ENCODE data around the gene HDAC6.
A peak's percentile ranks its signal among the peaks of the same experiment; 100 is the strongest.
"Not testable (repeated sequence)": the region's sequence is repeated elsewhere in the genome, so short reads cannot be mapped to it uniquely, and the experiment has no call there.

The HDAC6 gene

DNA sequence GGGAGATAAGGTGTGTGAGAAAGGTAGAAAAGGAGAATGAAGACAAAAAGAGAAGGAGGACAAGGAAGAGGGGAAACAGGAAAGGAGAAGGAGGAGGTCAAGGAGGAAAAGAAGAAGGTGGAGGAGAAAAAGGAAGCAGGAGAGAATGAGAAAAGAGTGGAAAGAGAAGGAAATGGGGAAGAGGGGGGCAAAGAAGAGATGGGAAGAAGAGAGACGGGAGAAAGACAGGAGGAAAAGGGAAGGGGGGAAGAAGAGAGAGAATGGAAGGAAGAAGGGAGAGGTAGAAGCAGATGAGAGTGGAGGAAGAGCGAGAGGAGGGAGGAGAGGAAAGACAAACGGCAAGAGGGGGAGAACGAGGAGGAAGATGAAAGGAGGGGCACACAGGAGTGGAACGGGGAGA, 11.4 kb upstream of the HDAC6 start:
- DNase-seq: no peak

GRCh38 chrX:48791063-48791820, 10.6 kb upstream of the HDAC6 start:
- no peak for DNase-seq

- DNase-seq: no peak
Measured at GRCh38 chrX:48792219-48792618, 9.6 kb upstream of the HDAC6 start.

DNA sequence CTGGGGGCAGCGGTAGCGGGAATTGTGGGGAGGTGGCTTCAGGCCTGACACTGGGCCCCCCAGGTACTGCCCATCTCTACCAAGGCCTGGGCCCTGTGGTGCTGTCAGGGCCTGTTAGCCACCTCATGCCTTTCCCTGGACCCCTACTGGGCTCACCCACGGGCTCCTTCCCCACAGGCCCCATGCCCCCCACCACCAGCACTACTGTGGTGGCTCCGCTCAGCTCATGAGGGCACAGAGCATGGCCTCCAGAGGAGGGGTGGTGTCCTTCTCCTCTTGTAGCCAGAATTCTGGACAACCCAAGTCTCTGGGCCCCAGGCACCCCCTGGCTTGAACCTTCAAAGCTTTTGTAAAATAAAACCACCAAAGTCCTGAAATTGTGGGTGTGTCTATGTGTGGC, 7.9 kb upstream of the HDAC6 start:
- DNase-seq: no peak

DNA sequence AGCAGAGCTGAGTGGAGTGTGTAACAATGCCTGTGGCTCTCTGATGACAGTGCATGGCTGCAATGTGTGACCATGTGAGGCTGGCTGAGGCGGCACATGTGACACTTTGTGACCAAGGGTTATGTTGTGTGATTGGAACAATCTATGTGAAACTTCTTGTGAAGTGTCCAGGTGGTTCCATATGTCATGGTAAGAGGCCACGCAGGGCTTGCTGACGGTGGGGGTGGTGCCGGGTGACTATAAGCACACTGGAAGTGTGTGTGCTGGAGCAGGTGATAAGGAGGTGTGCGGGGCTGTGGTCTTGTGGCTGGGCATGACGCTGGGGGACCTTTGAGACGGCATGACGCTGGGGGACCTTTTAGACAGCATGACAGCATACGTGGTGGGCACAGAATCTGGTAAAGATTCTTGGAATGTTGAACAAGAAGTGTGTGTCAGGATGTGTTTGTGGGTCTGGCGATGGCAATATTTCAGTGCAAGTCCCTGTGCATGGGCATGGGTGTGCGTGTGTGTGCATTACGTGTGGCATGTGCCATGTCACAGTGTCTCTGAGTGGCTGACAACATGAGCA, 7.4 kb upstream of the HDAC6 start:
- no peak for DNase-seq

- no peak for DNase-seq
Measured at GRCh38 chrX:48794911-48795515, 6.9 kb upstream of the HDAC6 start.

DNA sequence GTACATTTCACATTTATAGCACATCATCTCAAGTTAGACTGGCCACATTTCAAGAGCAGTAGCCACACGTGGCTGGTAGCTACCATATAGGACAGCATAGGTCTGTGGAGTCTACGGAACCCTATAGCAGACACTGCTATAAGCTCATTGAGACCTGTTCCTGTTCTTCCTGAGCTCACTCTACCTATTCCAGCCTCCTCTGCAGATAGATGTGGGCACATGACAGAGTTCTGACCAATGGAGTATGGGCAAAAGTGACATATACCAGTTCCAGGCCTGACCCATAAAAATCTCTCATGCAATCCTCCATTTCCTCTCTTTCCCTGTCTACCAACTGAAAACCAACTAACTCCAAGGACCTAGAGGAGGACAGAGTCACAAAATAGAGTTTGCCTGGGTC, 3.5 kb upstream of the HDAC6 start:
- DNase-seq: no peak

DNA sequence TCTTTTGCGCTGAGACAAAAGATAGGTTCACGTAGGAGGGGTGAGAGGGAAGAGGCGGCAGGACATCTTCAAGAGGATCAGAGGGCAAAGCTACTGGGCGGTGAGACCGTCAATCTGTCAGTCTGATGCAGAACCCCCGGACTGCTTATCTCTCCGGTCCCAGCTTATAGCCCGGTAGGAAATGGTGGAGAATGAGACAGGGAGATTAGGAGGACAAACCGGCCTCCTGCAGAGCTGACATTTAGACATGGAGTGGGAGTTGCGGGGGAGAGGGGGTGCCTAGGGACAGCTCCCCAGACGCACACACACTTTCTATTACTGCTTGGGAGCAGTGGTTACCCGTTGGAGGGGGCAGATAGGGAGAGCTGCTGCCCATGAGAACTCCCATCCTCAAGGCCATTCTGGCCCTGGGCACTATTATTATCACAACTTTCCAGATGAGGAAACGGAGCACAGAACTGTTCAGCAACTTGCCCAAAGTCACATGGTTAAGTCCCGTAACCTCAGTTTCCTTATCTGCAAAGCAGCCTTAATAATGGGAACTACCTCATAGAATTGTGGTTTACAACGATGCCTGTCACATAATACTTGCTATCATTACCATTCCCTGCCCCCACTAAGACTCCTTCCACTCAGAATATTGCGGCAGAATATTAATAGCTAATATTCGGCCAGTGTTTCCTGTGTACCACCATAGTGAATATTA, 1.1 kb upstream of the HDAC6 start:
- DNase-seq: no peak

DNA sequence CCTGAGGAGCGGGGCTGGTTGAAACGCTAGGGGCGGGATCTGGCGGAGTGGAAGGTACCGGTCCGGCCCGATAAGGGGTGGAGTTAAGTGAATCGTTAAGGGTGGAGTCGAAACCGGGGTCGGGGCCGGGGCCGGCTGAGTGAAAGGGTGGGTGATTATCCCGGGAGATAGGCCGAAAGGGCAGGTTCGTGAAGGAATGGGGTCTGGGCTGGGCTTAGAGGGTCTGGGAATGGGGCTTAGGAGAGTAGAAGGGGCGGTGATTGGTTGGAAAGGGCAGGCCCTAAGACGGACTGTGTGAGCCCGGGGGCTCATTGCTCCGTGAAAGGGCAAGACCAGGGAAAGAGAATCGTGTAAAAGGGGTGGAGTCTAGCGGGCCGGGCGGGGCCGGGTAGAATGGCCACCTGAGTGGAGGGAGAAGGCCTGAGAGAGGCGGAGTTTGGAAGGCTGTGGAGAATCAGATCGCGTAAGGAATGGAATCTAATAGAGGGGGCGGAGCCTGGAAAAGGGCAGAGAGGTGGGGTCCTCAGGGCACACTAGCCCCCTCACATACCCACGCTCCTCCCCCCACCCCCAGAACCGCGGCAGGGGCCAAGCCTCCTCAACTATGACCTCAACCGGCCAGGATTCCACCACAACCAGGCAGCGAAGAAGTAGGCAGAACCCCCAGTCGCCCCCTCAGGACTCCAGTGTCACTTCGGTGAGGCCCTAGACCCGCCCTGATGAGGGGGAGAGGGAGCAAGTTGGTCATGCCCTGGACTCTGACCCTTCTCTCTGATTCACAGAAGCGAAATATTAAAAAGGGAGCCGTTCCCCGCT, 430 bp downstream of the HDAC6 start:
- peak; percentile 55 for DNase-seq

DNA sequence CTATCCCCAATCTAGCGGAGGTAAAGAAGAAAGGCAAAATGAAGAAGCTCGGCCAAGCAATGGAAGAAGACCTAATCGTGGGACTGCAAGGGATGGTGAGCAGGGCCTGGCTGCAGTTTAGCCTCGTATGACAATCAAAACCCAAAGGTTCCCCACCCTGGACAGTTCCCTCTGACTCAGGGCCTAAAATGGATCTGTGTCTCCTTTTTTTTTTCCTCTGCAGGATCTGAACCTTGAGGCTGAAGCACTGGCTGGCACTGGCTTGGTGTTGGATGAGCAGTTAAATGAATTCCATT, 986 bp downstream of the HDAC6 start:
- no peak for DNase-seq

GRCh38 chrX:48806081-48806480, 4.2 kb downstream of the HDAC6 start:
- DNase-seq: no peak

- no peak for DNase-seq
Measured at GRCh38 chrX:48813644-48814043, 11.8 kb downstream of the HDAC6 start.

DNA sequence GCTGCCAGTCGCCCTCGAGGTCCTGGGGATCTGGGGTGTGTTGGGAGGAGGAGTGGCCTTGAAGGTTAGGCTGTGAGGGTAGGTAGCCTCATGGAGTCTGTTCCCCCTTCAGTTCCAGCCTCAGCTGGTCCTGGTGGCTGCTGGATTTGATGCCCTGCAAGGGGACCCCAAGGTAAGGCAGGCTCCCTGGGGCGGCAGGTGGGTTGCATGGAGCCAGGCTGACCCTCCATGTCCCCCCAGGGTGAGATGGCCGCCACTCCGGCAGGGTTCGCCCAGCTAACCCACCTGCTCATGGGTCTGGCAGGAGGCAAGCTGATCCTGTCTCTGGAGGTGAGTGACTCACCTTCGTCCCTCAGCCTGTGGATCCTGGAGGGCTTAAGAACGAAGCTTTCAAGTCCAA, 12.9 kb downstream of the HDAC6 start:
- DNase-seq: no peak

GRCh38 chrX:48815266-48815665, 13.4 kb downstream of the HDAC6 start:
- no peak for DNase-seq

DNA sequence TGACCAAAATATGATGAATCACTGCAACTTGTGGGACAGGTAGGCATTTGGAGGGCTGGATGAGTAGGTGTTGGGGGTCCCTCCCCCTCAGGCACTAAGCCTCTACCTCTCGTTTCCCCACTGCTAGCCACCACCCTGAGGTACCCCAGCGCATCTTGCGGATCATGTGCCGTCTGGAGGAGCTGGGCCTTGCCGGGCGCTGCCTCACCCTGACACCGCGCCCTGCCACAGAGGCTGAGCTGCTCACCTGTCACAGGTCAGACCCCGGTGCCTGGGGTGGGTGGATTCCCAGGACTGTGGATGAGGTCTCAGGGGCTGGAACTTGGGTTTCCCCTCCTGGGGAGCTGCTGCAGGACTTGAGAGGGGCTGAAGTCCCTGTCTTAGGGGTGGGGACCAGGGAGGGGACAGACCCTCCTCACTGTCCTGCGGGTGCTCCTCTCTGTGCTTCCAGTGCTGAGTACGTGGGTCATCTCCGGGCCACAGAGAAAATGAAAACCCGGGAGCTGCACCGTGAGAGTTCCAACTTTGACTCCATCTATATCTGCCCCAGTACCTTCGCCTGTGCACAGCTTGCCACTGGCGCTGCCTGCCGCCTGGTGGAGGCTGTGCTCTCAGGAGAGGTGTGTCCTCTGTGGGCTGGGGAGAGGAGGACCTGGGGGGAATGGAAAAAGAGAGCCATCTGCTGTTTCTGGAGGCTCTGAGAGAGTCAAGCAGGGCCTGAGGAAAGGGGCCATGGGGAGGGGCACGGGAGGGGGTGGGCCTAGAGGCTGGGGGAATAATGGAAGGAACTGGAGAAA, 14.3 kb downstream of the HDAC6 start:
- no peak for DNase-seq

- no peak for DNase-seq
Measured at GRCh38 chrX:48818098-48818497, 16.2 kb downstream of the HDAC6 start.

DNA sequence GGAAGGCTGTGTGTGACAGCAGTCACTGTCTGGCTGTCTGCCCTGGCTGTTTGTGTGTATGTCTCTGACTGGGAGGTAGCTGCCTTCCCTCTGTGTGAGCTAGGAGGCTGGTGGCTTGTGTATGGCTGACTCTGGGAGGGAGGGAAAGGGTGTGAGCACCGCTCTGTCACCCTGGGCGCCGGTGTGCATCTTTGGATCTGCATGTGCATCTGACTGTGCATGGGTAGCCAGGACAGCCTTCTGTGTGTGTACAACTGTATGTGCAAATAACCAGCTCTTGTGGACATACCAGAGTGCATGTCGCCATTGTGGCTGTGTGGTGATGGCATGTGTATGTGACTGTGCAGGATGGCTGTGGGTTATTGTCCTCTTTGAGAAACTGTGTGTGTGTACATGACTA, 17.0 kb downstream of the HDAC6 start:
- no peak for DNase-seq

GRCh38 chrX:48819394-48819793, 17.5 kb downstream of the HDAC6 start:
- not testable (repeated sequence) for DNase-seq

- DNase-seq: no peak
Measured at GRCh38 chrX:48823053-48823452, 21.2 kb downstream of the HDAC6 start.

GRCh38 chrX:48824066-48824465, 22.2 kb downstream of the HDAC6 start:
- no peak for DNase-seq

- DNase-seq: no peak
Measured at GRCh38 chrX:48826135-48826875, 24.4 kb downstream of the HDAC6 start, which contains the start of gene ERAS. TSS of gene ERAS (plus strand) at chrX:48826513. CDS start at chrX:48829124, 2,611 bp downstream.
